Ovary (tissue), 9 donors: Measurements from ENCODE around the gene RCOR2. TPM values are rescaled to one million over a fixed set of nuclear protein-coding genes. Genes with fewer than 3 reads are reported as not detected.

Source experiments
- DNase-seq, 5 donors: peaks; one replicate each; pipeline ENCODE4 v3.0.0-alpha.2; 2019 to 2020
- H3K27ac ChIP-seq, 2 donors: fragments of 200-600 bp; one replicate each; pipeline versions ENCODE4 v1.5.1 to v1.8.0; 2019 to 2022
- H3K27me3 ChIP-seq: fragments of 200-600 bp; one replicate; pipeline ENCODE4 v1.8.0; 2022
- H3K36me3 ChIP-seq: fragments of 200-600 bp; sonication (generic); one replicate; pipeline ENCODE4 v1.5.1; 2019
- H3K4me1 ChIP-seq: one replicate; pipeline ENCODE4 v1.8.1; 2013; ENCODE audit warnings: mild to moderate bottlenecking, moderate library complexity; ENCODE audit not compliant: insufficient read depth
- H3K4me3 ChIP-seq: fragments of 200-600 bp; sonication (generic); one replicate; pipeline ENCODE4 v1.5.1; 2017
- H3K9me3 ChIP-seq, 2 donors: fragments of 200-600 bp in 1 of 2; sonication (generic) in 1 of 2; one replicate each; pipeline versions ENCODE4 v1.5.1 to v1.8.1; 2013 to 2019; ENCODE audit warnings: mild to moderate bottlenecking in 1 of 2, moderate library complexity in 1 of 2
- EP300 ChIP-seq: sonication (generic); formaldehyde crosslinking; IDR thresholded peaks from one replicate; pipeline ENCODE4 v1.6.1; 2017; ENCODE audit warnings: antibody characterized with exemption
- POLR2A ChIP-seq: fragments of 450-650 bp; IDR thresholded peaks from one replicate; pipeline ENCODE4 v1.6.1; 2017; ENCODE audit warnings: antibody characterized with exemption, mild to moderate bottlenecking, moderate library complexity
- WGBS, 3 donors: extraction: QIAGEN DNeasy Blood & Tissue Kit in 1 of 3; methylation state at CpG; one replicate each; pipeline versions ENCODE4 v1.1.5 to v1.1.7; 2013 to 2017; 5-methylcytosine and 5-hydroxymethylcytosine counted together
- intact Hi-C, 4 donors: fragments of 100-400 bp; cut with DNase I; formaldehyde crosslinking; loops; one replicate each; pipeline versions ENCODE4 v1.11.0 to v1.15.1; 2022 to 2023
- polyA plus RNA-seq, 2 donors: library from polyadenylated mRNA; stranded (reverse); fragments of 200-250 nt in 1 of 2; fragments of 350-450 nt in 1 of 2; fragmentation: Illumina TruSeq in 1 of 2; extraction: RNeasy Lipid Tissue Mini Kit (QIAGEN cat#74804) in 1 of 2; gene quantifications; one replicate each; pipeline ENCODE4 v1.2.3, GENCODE V29; 2013 to 2014
- total RNA-seq, 7 donors: library from RNA; depleted of rRNA in 2 of 7; stranded (reverse); fragments of >200 nt in 2 of 7; fragmentation: NEBNext Ultra II Directional in 3 of 7; extraction: Animal tissue kit (Norgen Biotek cat#: 25700) in 3 of 7; gene quantifications; one replicate each; pipeline versions ENCODE4 v1.1.0 to v1.2.4, GENCODE V29; 2016 to 2023
- TF ChIP-seq, protein P1 (sequence below), 3 donors: fragments of 450-650 bp in 2 of 3; fragments of 200-600 bp in 1 of 3; IDR thresholded peaks; one replicate each; pipeline versions ENCODE4 v1.5.1 to v1.8.0; 2016 to 2022; ENCODE audit warnings: antibody characterized with exemption in 3 of 3, mild to moderate bottlenecking in 1 of 3
- donor health status: DM: no; HTN: no; CAD: no; lungs with moderate emphysema.
- donor health status: DM: no; HTN: no; CAD: no.
- donor health status: Bipolar disorder and iron deficiency.
- donor health status: DM: yes; HTN: yes; CAD: no.
- donor health status: DM: no; HTN: no; CAD: no.
- donor health status: DM: yes; HTN: yes; CAD: no.

The RCOR2 gene
- total and polyA plus RNA-seq, 9 donors = 0.12 to 7.9 (median 2.2) TPM

DNA sequence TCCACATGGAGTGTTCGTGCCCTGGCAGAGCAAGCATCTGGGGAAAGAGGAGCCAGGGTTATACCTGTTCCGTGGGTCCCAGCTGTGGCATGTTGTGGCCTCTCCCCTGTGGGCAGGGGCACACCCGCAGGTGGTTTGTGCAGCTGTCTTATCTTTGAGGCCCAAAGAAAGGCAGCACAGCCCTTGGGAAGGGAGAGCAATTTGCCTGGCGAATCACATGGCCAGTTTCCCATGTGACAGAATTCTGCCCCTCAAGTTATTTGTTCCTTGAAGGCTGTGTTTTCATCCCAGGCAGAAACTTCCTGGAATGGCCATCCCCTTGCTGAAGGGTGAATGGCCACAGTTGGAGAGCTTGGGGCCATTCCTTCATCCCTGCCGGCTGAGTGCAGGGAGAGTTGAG lies 41.0 kb upstream of the RCOR2 start:
- Histone ChIP-seq H3K27ac (no peak overlapping the region), H3K9me3 (no peaks in the 10 kb centered on the region), H3K4me1 (no peaks in the 10 kb centered on the region), H3K4me3 (no peak overlapping the region), H3K27me3 (no peaks in the 10 kb centered on the region), H3K36me3 (no peaks in the 10 kb centered on the region)
- WGBS, 3 donors = 79 to 83% (median 80%) methylated on average over 5 of the region's 5 CpGs
- TF ChIP-seq, protein P1, sequence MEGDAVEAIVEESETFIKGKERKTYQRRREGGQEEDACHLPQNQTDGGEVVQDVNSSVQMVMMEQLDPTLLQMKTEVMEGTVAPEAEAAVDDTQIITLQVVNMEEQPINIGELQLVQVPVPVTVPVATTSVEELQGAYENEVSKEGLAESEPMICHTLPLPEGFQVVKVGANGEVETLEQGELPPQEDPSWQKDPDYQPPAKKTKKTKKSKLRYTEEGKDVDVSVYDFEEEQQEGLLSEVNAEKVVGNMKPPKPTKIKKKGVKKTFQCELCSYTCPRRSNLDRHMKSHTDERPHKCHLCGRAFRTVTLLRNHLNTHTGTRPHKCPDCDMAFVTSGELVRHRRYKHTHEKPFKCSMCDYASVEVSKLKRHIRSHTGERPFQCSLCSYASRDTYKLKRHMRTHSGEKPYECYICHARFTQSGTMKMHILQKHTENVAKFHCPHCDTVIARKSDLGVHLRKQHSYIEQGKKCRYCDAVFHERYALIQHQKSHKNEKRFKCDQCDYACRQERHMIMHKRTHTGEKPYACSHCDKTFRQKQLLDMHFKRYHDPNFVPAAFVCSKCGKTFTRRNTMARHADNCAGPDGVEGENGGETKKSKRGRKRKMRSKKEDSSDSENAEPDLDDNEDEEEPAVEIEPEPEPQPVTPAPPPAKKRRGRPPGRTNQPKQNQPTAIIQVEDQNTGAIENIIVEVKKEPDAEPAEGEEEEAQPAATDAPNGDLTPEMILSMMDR (IDR thresholded peaks at IDR 0.05) = no peak
- TF ChIP-seq EP300 = no peak
- TF ChIP-seq POLR2A = no peak
- intact Hi-C loops = no loop called here
- DNase-seq = no peak

DNA sequence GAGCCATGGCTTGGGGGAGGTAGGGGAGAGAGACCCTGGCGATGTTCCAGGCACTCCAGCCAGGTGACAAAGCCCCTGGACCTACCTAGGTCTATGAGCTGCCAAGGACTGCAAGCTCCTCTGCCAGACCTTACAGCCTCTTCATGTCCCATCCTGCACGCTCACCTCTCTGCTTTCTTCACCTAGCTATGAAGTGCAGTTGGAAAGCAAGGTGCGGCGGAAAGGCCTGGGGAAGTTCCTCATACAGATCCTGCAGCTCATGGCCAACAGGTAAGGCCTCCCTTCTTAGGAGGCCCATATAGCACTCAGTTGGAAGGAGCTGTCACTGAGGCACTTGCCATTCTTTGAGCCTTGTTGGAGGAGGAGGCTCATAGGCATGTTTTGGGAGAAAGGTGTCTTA lies 35.6 kb upstream of the RCOR2 start:
- intact Hi-C loops = no loop called here

DNA sequence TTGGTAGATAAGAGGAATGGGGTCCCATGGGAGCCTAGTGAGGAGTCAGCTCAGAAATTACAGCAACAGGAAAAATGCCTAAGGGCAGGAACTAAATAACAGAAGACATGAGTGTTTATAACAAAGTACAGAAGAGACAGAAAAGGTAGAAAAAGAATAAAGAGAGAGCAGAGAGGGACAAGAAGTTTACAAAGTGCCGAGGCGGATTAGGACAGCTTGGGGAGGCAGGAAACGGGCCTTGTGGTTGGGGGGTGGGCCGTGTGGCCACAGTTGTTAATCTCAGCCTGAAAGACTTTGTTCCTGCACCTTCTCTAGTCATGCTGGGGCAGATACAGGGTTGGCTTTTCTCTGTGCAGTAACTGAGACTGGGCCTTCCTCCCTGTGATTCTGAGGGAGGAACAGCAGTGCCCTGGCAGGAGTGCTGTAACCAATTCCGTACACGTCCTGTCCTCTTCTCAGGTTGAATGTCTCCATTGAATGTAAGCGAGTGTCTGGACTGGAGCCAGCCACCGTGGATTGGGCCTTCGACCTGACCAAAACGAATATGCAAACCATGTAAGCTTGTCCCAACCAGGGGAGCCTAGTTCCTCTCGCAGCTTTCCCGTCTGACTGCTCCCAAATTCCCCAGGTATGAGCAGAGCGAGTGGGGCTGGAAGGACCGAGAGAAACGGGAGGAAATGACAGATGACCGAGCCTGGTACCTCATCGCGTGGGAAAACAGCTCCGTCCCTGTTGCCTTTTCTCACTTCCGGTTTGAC lies 35.0 kb upstream of the RCOR2 start:
- H3K4me3 ChIP-seq = no peak overlapping the region
- intact Hi-C loops = no loop called here
- 82 to 84% (median 84%) methylated on average over 20 of the region's 20 CpGs for WGBS, 3 donors

More for the DNA sequence above, 35.6 kb upstream of the RCOR2 start:
- DNase-seq = no peak
- H3K4me3 ChIP-seq = no peak overlapping the region
- no peak for TF ChIP-seq POLR2A
- TF ChIP-seq, protein P1 (IDR thresholded peaks at IDR 0.05) = no peak
- no peak for TF ChIP-seq EP300
- no peaks in the 10 kb centered on the region for H3K4me1 ChIP-seq
- 95 to 100% (median 99%) methylated on average over 4 of the region's 4 CpGs for WGBS, 3 donors
- no peaks in the 10 kb centered on the region for H3K36me3 ChIP-seq
- no peaks in the 10 kb centered on the region for H3K27me3 ChIP-seq
- no peaks in the 10 kb centered on the region for H3K9me3 ChIP-seq
- no peak overlapping the region for H3K27ac ChIP-seq

DNA sequence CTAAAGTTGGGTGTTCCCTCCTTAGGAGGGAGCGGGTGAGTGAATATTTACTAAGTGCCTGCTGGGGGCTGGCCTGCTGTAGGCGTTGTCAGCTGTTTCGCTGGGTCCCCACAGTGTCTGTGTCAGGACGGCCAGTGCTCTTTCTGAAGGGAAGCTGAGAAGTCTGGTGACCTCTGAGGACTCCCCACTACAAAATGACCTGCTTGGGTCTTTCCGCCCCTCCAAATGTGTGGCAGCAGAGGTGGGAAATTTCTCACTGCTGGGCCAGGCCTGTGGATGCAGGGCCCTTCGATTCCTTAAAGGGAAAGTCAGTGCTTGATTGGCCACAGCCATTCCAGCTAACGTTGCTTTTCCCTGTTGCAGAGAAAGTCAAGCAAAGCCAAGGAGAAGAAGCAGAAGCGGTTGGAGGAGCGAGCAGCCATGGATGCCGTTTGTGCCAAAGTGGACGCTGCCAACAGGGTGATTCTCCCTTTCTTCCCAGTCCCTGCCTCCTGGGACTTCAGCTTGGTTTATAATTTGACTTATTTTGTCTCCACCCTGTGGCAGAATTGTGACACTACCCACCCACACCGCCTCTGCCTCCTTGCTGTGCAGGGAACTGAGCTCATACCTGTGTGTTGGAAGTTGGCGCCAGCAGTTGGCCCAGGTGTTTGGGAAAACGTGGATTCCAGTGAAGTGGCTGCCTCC lies 28.7 kb upstream of the RCOR2 start:
- TF ChIP-seq POLR2A = no peak
- TF ChIP-seq, protein P1 (IDR thresholded peaks at IDR 0.05) = peak; percentile 55 to 87 (median 81)
- no peak for TF ChIP-seq EP300
- intact Hi-C loops = loop anchor here (1.0 to 10.0 kb wide), 6 partner anchors 109 to 451 kb away; partner anchors contain the start of genes ZFTA (in 2 of the 4) and PLAAT5 (in 1 of the 4)
- no peaks in the 10 kb centered on the region for H3K9me3 ChIP-seq
- no peak overlapping the region for H3K4me3 ChIP-seq
- no peak overlapping the region for H3K27ac ChIP-seq
- peaks cover 4% of the 10 kb centered on the region for H3K4me1 ChIP-seq
- H3K27me3 ChIP-seq = no peaks in the 10 kb centered on the region
- no peaks in the 10 kb centered on the region for H3K36me3 ChIP-seq
- peak; percentile 75 to 79 (median 77) for DNase-seq
- WGBS, 3 donors = 29 to 34% (median 33%) methylated on average over 14 of the region's 14 CpGs

More for the DNA sequence above, 35.0 kb upstream of the RCOR2 start:
- H3K4me1 ChIP-seq = no peaks in the 10 kb centered on the region
- no peaks in the 10 kb centered on the region for H3K9me3 ChIP-seq
- no peak for DNase-seq
- H3K27ac ChIP-seq = no peak overlapping the region
- TF ChIP-seq, protein P1 (IDR thresholded peaks at IDR 0.05) = no peak
- TF ChIP-seq EP300 (no peak), POLR2A (no peak)
- no peaks in the 10 kb centered on the region for H3K27me3 ChIP-seq
- H3K36me3 ChIP-seq = no peaks in the 10 kb centered on the region
